Measurements from ENCODE around the gene AOC2. TPM values are rescaled to one million over a fixed set of nuclear protein-coding genes. Genes with fewer than 3 reads are reported as not detected.
A peak's percentile ranks its signal among the peaks of the same experiment; 100 is the strongest.

Gene AOC2
- total and polyA plus RNA-seq, 9 of the 15 experiments (the other 6 are each of a cell fraction or from before 2014, with no cell fraction given), result 0.08 to 0.91 (median 0.49) TPM

DNA sequence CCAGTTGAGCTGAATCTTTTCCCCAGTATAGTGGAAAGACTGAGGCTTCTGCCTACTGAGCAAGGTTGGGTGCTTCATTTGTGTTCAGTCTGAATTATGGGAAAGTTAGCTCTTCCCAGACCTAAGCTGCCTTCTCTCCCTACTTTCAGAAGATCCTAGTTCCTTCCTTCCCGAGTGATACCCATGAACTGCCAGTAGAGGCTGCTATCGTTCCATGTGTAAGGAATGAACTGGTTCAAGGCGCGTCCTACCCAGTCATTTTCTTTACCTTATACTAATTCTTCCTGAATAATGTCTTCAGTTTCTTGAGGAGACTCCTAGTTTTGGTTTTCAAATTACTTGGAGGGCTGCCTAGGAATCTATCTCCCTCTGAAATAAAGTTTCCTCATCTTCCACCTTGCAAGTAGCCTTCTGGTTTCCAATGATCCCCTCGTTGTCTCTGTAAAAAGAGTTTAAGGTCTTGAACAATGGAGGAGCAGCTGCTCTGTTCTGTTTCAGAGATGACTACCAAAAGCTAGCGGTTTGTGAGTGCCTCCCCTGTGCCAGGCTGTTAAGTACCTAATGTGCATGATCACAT is 934 bp upstream of the AOC2 start (continued):
- TF ChIP-seq GABPB1 (CRISPR knock-in tag; IDR thresholded peaks at IDR 0.05), result no peak
- peak; percentile 90; the same call in 1 of the 2 replicates for TF ChIP-seq ARID2 (IDR thresholded peaks at IDR 0.05)
- TF ChIP-seq, protein P1, sequence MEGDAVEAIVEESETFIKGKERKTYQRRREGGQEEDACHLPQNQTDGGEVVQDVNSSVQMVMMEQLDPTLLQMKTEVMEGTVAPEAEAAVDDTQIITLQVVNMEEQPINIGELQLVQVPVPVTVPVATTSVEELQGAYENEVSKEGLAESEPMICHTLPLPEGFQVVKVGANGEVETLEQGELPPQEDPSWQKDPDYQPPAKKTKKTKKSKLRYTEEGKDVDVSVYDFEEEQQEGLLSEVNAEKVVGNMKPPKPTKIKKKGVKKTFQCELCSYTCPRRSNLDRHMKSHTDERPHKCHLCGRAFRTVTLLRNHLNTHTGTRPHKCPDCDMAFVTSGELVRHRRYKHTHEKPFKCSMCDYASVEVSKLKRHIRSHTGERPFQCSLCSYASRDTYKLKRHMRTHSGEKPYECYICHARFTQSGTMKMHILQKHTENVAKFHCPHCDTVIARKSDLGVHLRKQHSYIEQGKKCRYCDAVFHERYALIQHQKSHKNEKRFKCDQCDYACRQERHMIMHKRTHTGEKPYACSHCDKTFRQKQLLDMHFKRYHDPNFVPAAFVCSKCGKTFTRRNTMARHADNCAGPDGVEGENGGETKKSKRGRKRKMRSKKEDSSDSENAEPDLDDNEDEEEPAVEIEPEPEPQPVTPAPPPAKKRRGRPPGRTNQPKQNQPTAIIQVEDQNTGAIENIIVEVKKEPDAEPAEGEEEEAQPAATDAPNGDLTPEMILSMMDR (IDR thresholded peaks at IDR 0.05 in 2 of 3, conservative IDR thresholded peaks at IDR 0.05 in 1 of 3; ENCODE audit: insufficient read depth in 2 of 3, low read depth in 1 of 3, low read length in 3 of 3), result peak; percentile 79 to 96 (median 96)
- TF ChIP-seq RAD21 (CRISPR knock-in tag; conservative IDR thresholded peaks at IDR 0.05 in 1 of 2, IDR thresholded peaks at IDR 0.05 in 1 of 2), result peak; percentile 87 to 91
- no peak for TF ChIP-seq LEF1 (IDR thresholded peaks at IDR 0.05)
- no peak for TF ChIP-seq EP400 (IDR thresholded peaks at IDR 0.05)
- 0 out of 2 replicates have a peak, but pooled peaks have one; percentile 20 for TF ChIP-seq ZKSCAN1 (IDR thresholded peaks at IDR 0.05; ENCODE audit: low read depth, low read length)
- TF ChIP-seq STAG1 (CRISPR knock-in tag; IDR thresholded peaks at IDR 0.05; ENCODE audit: borderline replicate concordance), result peak; percentile 76; the same call in 1 of the 2 replicates
- TF ChIP-seq, protein P2, sequence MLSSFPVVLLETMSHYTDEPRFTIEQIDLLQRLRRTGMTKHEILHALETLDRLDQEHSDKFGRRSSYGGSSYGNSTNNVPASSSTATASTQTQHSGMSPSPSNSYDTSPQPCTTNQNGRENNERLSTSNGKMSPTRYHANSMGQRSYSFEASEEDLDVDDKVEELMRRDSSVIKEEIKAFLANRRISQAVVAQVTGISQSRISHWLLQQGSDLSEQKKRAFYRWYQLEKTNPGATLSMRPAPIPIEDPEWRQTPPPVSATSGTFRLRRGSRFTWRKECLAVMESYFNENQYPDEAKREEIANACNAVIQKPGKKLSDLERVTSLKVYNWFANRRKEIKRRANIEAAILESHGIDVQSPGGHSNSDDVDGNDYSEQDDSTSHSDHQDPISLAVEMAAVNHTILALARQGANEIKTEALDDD (IDR thresholded peaks at IDR 0.05), result peak; percentile 61; the same call in 1 of the 2 replicates
- TF ChIP-seq, protein P3, sequence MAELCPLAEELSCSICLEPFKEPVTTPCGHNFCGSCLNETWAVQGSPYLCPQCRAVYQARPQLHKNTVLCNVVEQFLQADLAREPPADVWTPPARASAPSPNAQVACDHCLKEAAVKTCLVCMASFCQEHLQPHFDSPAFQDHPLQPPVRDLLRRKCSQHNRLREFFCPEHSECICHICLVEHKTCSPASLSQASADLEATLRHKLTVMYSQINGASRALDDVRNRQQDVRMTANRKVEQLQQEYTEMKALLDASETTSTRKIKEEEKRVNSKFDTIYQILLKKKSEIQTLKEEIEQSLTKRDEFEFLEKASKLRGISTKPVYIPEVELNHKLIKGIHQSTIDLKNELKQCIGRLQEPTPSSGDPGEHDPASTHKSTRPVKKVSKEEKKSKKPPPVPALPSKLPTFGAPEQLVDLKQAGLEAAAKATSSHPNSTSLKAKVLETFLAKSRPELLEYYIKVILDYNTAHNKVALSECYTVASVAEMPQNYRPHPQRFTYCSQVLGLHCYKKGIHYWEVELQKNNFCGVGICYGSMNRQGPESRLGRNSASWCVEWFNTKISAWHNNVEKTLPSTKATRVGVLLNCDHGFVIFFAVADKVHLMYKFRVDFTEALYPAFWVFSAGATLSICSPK (IDR thresholded peaks at IDR 0.05; ENCODE audit: borderline replicate concordance), result no peak
- TF ChIP-seq DEAF1 (CRISPR knock-in tag; IDR thresholded peaks at IDR 0.05), result peak; percentile 86
- no peak for TF ChIP-seq SAFB2 (IDR thresholded peaks at IDR 0.05; ENCODE audit: borderline replicate concordance, low read depth, low read length, severe bottlenecking)
- TF ChIP-seq KLF16 (IDR thresholded peaks at IDR 0.05), result peak; percentile 77
- TF ChIP-seq SMC3 (conservative IDR thresholded peaks at IDR 0.05; ENCODE audit: insufficient read depth, low read depth, low read length), result peak; percentile 78
